Stimulated activated CD8-positive, alpha-beta memory T cell treated with anti-CD3 and anti-CD28 coated beads, Interleukin-12 subunit alpha, Interleukin-12 subunit beta, amount 100 ng/mL, for 1 hour (primary cell): ENCODE data around the gene RBM47.
"Not testable (repeated sequence)": the region's sequence is repeated elsewhere in the genome, so short reads cannot be mapped to it uniquely, and the experiment has no call there.

ENCODE experiments used
- DNase-seq: peaks from one replicate; pipeline ENCODE4 v3.0.0-alpha.2; 2020; ENCODE audit warnings: low read depth

The RBM47 gene

GRCh38 chr4:40629401-40630334, at the start of gene RBM47:
Gene RBM47 (minus strand): TSS chr4:40629864. CDS start chr4:40438893, 190,971 bp downstream.
- no peak for DNase-seq

- DNase-seq = no peak
Observed at GRCh38 chr4:40678421-40678820, 48.8 kb upstream of the RBM47 start.

- no peak for DNase-seq
Observed at GRCh38 chr4:40675166-40675565, 45.5 kb upstream of the RBM47 start.

GRCh38 chr4:40672528-40673522, 43.2 kb upstream of the RBM47 start:
- no peak for DNase-seq

- no peak for DNase-seq
Observed at GRCh38 chr4:40669504-40669903, 39.8 kb upstream of the RBM47 start.

GRCh38 chr4:40665842-40666241, 36.2 kb upstream of the RBM47 start:
- DNase-seq = no peak

- no peak for DNase-seq
Observed at GRCh38 chr4:40662962-40663604, 33.4 kb upstream of the RBM47 start.

- no peak for DNase-seq
Observed at GRCh38 chr4:40661803-40662202, 32.1 kb upstream of the RBM47 start.

GRCh38 chr4:40656201-40656863, 26.7 kb upstream of the RBM47 start:
- no peak for DNase-seq

GRCh38 chr4:40651280-40651679, 21.6 kb upstream of the RBM47 start:
- no peak for DNase-seq

GRCh38 chr4:40649321-40649720, 19.7 kb upstream of the RBM47 start:
- no peak for DNase-seq

- no peak for DNase-seq
Observed at GRCh38 chr4:40648742-40649281, 19.1 kb upstream of the RBM47 start.

GRCh38 chr4:40648131-40648530, 18.5 kb upstream of the RBM47 start:
- DNase-seq = no peak

GRCh38 chr4:40645586-40645985, 15.9 kb upstream of the RBM47 start:
- no peak for DNase-seq

GRCh38 chr4:40632080-40632479, 2.4 kb upstream of the RBM47 start:
- DNase-seq = no peak

- no peak for DNase-seq
Observed at GRCh38 chr4:40630335-40631021, 814 bp upstream of the RBM47 start.

- DNase-seq = no peak
Observed at GRCh38 chr4:40628888-40629287, 776 bp downstream of the RBM47 start.

- DNase-seq = not testable (repeated sequence)
Observed at GRCh38 chr4:40628407-40628806, 1.3 kb downstream of the RBM47 start.

GRCh38 chr4:40627540-40627939, 2.1 kb downstream of the RBM47 start:
- DNase-seq = no peak

- no peak for DNase-seq
Observed at GRCh38 chr4:40626183-40626990, 3.3 kb downstream of the RBM47 start.
